GM13977 (cell line): Measurements from ENCODE around the gene PDE4D.
"Not testable (repeated sequence)": the region's sequence is repeated elsewhere in the genome, so short reads cannot be mapped to it uniquely, and the experiment has no call there.

ENCODE experiments used
- DNase-seq: peaks from one replicate; pipeline ENCODE4 v3.0.0; 2012; ENCODE audit warnings: low spot score
- CTCF ChIP-seq: IDR thresholded peaks from 2 replicates; pipeline ENCODE4 v1.5.1; 2012; ENCODE audit warnings: mild to moderate bottlenecking, control low read depth; ENCODE audit not compliant: insufficient read depth; ENCODE audit errors: extremely low read depth, missing control alignments
- in situ Hi-C: fragments of 300-500 bp; cut with MboI; formaldehyde crosslinking; loops from one replicate; pipeline ENCODE4 v1.12.0; 2022; ENCODE audit warnings: low sequenced_read_pairs, low pct_unique_long_range_greater_than_20kb, mixed read lengths, inconsistent platforms; ENCODE audit not compliant: unreplicated experiment

PDE4D gene

GRCh38 chr5:59597690-59598546 is 295.6 kb downstream of the PDE4D start:
- in situ Hi-C loops = no loop called here
- no peak for DNase-seq
- no peak for TF ChIP-seq CTCF

GRCh38 chr5:59596586-59597350 is 296.8 kb downstream of the PDE4D start:
- in situ Hi-C loops = no loop called here
- no peak for TF ChIP-seq CTCF
- DNase-seq = no peak

- DNase-seq, in situ Hi-C loops: not testable (repeated sequence)
These were observed 299.4 kb downstream of the PDE4D start for GRCh38 chr5:59594118-59594517.

GRCh38 chr5:59593439-59594007 is 300.0 kb downstream of the PDE4D start:
- in situ Hi-C loops = no loop called here
- no peak for DNase-seq
- TF ChIP-seq CTCF = no peak

GRCh38 chr5:59592101-59592500 is 301.4 kb downstream of the PDE4D start:
- DNase-seq = no peak
- in situ Hi-C loops = no loop called here
- no peak for TF ChIP-seq CTCF

GRCh38 chr5:59591162-59591561 is 302.4 kb downstream of the PDE4D start:
- no peak for TF ChIP-seq CTCF
- peak; percentile 12 for DNase-seq
- in situ Hi-C loops = no loop called here

- no peak for DNase-seq
- in situ Hi-C loops = no loop called here
- no peak for TF ChIP-seq CTCF
These were observed 304.6 kb downstream of the PDE4D start for GRCh38 chr5:59588922-59589321.
